GM19099 (cell line): Measurements from ENCODE around the gene SRGAP1.

Experiments used
- POLR2A ChIP-seq: IDR thresholded peaks from 3 replicates; pipeline ENCODE4 v1.6.1; 2011; ENCODE audit warnings: low read depth; ENCODE audit not compliant: insufficient read length; ENCODE audit errors: extremely low read depth

Gene SRGAP1

DNA sequence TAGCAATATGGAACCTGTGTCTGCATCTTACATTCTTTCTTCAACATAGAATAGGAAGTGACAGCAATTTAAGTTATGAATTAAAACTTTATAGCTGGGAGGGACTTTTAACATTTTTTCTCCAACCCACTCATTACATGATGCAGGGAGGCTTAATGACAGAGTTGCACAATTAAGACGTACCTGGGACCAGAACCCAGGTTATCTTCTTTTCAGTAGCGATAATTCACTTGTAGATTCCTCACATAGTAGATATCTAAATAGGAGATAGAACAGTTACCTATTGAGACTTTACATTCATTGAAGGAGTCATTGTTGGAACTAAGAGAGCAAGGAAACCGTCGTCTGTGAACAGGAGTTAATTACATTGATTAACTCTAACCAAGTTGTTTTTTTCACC is 5.1 kb downstream of the SRGAP1 start:
- no peak for TF ChIP-seq POLR2A

DNA sequence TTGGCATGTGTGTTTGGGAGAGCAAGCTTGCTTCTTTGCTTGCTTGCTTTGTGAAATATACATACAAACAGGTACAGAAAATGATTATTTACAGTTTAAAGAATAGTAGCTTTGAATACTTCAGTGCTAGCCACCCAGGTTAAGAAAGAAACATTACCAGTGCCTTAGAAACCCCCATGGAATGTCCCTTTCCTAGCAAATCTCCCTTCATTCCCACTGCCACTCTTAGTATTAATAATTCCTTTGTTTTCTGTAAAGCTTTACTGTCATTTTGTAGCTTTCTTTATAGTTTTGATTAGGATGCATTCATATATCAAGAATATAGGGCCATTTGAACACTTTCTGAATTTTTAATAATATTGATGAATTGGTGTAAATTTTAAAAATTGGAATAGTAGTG is 9.5 kb downstream of the SRGAP1 start:
- no peak for TF ChIP-seq POLR2A

DNA sequence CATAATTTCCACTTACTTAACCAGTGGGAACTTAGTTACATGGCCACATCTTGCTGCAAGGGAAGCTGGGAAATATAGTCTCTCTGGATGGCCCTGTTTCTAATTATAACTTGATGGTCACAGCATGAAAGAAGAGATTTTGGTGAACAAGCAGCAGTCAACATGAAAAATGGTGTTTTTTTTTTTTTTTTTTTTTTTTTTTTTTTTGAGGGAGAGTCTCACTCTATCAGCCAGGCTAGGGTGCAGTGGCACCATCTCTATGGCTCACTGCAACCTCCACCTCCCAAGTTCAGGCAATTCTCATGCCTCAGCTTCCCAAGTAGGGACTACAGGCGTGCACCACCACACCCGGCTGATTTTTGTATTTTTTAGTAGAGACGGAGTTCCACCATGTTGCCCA is 10.8 kb downstream of the SRGAP1 start:
- TF ChIP-seq POLR2A: no peak

DNA sequence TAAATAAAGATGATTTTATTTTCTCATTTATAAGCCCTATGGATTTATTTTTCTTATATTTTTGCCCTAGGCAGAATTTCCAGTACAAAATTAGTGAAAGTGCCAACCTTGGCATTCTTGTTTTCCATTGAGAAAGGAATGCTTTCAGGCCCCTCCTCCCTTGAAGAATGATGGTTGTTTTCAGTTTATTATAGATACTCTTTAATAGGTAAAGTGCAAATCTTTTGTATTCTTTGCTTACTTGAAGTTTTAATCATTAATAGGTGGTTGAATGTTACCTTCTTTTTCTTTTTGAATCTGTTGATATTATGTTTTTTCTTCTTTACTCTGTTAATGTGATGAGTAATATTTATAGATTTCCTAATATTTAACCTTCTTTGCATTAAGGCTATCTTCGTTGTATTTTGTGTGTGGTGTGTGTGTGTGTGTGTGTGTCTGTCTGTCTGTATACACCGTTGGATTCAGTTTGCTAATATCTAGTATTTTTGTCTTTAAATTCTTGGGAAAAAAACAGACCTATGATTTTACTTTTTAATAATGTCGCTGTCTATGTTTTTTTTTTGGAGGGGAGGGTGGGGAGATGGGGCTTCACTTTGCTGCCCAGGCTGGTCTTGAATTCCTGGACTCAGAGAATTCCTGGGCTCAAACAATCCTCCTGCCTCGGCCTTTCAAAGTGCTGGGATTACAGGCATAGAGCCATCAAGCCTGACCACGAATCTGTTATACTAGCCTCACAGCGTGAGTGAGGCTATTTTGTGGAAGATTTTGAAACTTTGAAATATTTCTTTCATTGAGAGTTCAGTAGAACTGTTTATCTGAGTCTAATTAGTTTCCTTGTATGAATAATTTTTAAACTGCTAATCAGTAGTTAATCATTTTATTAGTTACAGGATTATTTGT is 13.5 kb downstream of the SRGAP1 start:
- no peak for TF ChIP-seq POLR2A

DNA sequence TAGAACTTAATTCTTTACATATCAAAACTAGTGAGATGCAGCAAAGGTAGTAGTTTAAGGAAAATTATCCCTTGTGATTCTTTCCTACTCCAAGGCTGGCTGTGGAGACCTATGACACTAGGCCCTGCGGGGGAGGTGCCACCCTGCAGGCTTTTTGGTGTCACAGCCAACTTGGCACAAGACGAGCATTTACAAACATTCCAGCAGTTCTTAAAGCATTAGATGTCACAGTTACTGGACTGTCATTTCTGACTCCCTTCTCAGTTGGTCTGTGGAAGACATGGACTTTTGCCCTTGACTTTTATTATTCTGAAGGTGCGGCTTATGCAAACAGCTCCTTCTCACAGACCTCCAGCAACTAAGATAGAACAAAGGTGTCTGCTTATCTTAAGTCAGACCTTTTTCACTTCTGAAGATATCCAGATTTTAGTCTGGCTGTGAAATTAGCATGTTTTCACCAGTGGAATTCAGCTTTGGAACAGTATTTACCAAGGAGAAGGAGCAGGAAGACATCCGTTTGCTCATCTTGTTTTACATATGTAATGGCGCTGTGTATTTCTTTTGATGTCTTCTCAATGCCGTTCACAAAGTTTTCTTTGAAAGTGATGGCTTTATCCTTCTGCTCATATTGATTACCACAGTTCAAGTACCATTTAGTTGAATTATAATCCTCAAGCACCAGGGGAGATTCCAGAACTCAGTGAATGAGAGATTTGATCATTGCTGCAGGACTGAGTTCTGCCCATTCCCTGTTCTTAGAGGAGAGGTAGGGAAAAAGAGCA is 17.9 kb downstream of the SRGAP1 start:
- no peak for TF ChIP-seq POLR2A

DNA sequence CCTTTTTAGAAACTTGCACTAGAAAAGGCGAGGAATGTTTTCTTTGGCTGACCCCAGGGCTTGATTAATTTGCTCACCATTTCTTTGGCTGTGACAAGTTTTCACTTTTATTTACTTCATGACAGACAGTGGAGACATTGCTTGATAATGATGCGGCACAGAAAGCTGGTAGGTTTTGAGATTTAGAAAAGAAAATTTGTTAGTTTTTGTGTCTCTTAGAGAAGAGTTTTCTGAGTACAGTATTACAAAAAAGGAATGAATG is 18.4 kb downstream of the SRGAP1 start:
- TF ChIP-seq POLR2A: no peak

DNA sequence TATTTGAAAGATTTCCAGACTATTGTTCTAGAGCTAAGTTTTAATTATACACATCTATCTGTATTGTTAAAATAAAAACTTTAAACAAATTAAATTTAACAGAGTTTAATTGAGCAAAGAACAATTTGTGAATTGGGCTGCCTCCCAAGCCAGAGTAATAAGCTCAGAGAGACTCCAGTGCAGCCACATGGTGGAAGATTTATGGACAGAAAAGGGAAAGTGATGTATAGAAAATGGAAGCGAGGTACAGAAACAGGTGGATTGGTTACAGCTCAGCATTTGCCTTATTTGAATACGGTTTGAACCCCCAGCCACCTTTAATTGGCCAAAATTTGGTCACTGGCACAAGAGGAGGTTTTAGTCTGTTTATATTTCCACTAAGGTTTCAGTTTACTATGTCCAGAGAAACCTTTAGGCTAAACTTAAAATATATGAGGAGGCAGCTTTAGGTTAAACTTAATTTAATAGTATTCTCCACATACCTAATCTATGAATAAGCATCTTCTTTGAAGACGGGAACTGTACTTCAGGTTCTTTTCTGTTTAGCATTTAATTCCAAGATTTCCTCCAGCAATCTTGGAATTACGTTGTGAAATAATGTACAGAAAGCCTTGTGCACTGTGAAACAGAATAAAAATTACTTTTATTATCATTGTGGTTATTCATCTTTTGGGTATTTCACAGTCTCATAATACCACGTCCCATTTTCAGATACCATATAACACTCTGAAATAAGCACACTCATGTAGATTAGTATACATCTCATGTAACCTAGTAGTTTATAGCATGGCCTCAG is 19.4 kb downstream of the SRGAP1 start:
- no peak for TF ChIP-seq POLR2A

DNA sequence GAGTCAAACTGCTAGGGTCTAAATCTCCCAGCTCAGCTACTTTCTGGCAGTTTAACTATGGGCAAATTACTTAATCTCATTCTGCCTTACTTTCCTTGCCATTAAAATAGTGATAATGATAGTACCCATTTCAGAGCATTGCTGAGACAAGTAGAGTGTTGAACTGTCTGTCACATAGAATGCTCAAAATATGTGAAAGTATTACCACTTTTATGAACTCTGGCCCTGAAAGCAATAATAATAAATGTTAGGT is 19.9 kb downstream of the SRGAP1 start:
- no peak for TF ChIP-seq POLR2A

DNA sequence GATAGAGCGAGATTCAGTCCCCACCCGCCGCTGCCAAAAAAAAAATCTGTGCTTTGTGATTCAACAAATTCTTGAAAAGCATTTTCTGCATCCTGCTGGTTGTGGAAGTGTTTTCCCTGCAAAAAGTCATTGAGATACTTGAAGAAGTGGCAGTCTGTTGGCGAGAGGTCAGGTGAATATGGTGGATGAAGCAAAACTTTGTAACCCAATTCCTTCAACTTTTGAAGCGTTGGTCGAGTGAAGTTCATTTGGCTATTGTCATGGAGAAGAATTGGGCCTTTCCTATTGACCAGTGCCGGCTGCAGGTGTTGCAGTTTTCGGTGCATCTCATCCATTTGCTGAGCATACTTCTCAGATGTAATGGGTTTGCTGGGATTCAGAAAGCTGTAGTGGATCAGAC is 20.9 kb downstream of the SRGAP1 start:
- no peak for TF ChIP-seq POLR2A

DNA sequence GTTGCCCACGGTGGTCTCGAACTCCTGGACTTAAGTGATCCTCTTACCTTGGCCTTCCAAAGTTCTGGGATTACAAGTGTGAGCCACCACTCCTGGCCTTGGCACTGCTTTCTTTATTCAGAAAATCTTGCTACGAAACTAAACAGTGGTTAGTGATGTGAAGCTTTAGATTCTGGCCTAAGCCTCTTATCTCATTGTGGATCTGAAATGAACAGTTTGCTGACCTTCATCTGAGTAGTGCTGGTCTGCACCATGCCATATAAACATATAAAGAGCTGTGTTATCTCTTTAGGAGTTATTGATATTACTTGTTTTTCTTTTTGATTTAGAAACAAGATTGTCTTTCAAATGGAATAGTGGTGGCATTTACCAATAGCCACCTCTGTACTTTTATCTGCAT is 22.6 kb downstream of the SRGAP1 start:
- TF ChIP-seq POLR2A: no peak

DNA sequence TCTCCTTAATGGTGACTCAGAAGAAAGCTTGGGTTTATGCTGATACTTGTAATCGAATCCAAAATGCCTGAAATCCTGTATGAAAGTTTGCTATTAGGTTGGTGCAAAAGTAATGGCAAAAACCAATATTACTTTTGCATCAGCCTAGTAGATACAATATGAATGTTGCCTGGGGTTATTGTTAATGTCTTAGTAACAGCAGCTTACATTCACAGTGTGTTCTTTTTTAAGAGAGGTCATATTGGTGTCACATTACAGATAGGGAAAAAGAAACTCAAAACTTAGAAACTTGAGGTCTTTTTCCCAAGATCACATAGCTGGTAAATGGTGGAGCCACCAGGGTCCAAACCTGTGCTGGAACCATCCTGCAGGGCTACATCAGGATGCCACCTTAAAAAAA is 25.2 kb downstream of the SRGAP1 start:
- no peak for TF ChIP-seq POLR2A

DNA sequence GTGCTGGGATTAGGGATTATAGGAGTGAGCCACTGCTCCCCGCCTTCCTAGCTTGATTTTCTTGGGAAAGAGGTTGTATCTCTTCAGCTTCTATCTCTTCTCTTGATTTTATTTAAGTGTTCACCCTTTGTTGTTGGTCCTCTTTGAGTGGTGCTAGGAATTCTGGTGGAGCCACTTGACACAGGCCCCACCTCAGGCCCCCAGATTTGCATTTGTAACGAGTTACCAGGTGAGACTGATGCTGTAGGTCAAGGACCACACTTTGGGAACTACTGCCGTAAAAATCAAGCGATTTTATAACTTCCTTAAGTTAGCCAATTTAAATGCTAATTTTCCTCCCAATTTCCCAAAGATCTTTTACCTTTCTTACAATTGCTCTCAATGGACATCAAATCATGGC is 26.3 kb downstream of the SRGAP1 start:
- TF ChIP-seq POLR2A: no peak

DNA sequence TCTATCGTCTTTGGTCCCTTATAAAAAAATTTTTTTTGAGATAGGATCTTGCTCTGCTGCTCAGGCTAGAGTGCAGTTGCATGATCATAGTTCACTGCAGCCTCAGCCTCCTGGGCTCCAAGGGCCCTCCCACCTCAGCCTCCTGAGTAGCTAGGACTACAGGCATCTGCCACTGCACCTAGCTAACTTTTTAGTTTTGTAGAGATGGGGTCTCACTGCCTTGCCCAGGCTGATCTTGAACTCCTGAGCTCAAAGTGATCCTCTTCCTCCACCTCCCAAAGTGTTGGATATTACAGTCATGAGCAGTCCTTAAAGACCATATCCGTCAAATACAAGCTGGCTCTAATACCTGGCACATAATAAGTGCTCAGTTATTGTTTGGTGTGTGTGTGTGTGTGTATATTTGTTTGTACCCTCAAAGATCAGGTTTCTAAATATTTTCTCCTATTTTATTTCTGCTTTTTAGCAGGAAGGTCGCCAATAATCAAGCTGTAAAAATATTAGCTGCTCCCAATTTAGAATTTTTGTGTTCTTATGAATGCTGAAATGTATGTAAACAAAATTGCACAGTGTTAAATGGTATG is 30.5 kb downstream of the SRGAP1 start:
- no peak for TF ChIP-seq POLR2A

DNA sequence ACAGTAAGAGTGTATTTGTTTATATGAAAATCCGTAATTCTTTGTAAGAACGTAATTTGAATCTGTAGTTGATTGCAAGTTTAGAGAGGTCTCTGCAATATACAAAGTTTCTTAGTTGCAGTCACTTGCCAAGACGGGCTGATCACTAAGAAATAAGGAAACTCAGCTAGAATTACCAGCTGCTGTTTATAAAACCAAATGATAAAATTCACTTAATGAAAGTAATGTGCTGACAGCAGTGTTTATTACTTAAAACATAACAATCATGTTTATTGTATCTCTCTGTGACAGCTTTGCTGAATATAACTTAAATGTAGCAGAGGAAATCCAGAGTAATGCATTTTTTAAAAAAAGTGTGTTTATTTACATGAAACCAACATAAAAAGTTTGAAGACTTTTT is 31.2 kb downstream of the SRGAP1 start:
- TF ChIP-seq POLR2A: no peak

DNA sequence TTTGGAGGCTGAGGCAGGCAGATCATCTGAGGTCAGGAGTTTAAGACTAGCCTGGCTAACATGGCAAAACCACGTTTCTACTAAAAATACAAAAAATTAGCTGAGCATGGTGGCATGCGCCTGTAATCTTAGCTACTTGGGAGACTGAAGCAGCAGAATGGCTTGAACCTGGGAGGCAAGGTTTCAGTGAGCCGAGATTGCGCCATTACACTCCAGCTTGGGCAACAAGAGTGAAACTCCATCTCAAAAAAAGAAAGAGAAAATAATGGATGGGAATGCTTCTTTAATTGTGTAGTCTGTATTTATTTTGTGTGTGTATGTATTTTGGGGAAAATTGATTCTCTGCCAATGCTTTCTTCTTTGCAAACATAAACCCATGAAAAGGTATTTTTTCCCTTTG is 32.5 kb downstream of the SRGAP1 start:
- no peak for TF ChIP-seq POLR2A
